MCF 10A (cell line): ENCODE results near the gene LRCH4. TPM values are rescaled to one million over a fixed set of nuclear protein-coding genes. Genes with fewer than 3 reads are reported as not detected.

Experiments used
- BruUV-seq: library from RNA; stranded (reverse); fragments of 400-500 nt; replicated peaks from 2 replicates; lab custom pipeline; 2021; lab: Mats Ljungman, UMichigan
- CTCF ChIA-PET: fragments of 300-600 bp; sonication (Branson Sonifier 250); formaldehyde crosslinking; extraction: SDS; loops from one replicate; lab custom pipeline; 2021; ENCODE audit warnings: antibody characterized with exemption, inconsistent platforms; lab: Yijun Ruan, JAX
- POLR2A ChIA-PET: fragments of 300-600, 350-650 bp; sonication (Branson Sonifier 250); formaldehyde crosslinking; extraction: SDS; loops from one replicate; lab custom pipeline; 2020; ENCODE audit warnings: antibody characterized with exemption, inconsistent platforms; lab: Yijun Ruan, JAX
- DNase-seq: peaks from one replicate; pipeline ENCODE4 v3.0.0-alpha.2; 2018; ENCODE audit not compliant: unreplicated experiment
- H3K27ac Mint-ChIP-seq: one replicate; pipeline ENCODE4 v1.8.0; 2022; ENCODE audit warnings: mild to moderate bottlenecking, low read depth, mixed read lengths; ENCODE audit not compliant: unreplicated experiment
- H3K27me3 Mint-ChIP-seq: one replicate; pipeline ENCODE4 v1.8.0; 2022; ENCODE audit warnings: mixed read lengths; ENCODE audit not compliant: insufficient read depth, unreplicated experiment
- H3K36me3 Mint-ChIP-seq: one replicate; pipeline ENCODE4 v1.8.0; 2022; ENCODE audit warnings: mild to moderate bottlenecking, moderate library complexity, mixed read lengths; ENCODE audit not compliant: insufficient read depth, unreplicated experiment
- H3K4me1 Mint-ChIP-seq: one replicate; pipeline ENCODE4 v1.8.0; 2022; ENCODE audit warnings: mixed read lengths; ENCODE audit not compliant: insufficient read depth, unreplicated experiment
- H3K4me3 Mint-ChIP-seq: one replicate; pipeline ENCODE4 v1.8.0; 2022; ENCODE audit warnings: mild to moderate bottlenecking, moderate library complexity, mixed read lengths; ENCODE audit not compliant: unreplicated experiment
- H3K9me3 Mint-ChIP-seq: one replicate; pipeline ENCODE4 v1.8.0; 2022; ENCODE audit warnings: mixed read lengths; ENCODE audit not compliant: unreplicated experiment
- CTCF ChIP-seq: fragments of 200-600 bp; IDR thresholded peaks from one replicate; pipeline ENCODE4 v1.8.0; 2022; ENCODE audit warnings: antibody characterized with exemption, mild to moderate bottlenecking; ENCODE audit not compliant: unreplicated experiment
- intact Hi-C: fragments of 100-400 bp; cut with micrococcal nuclease; formaldehyde crosslinking; loops from 2 replicates; pipeline ENCODE4 v1.14.1; 2022
- total RNA-seq: library from RNA; stranded (reverse); gene quantifications from 2 replicates; pipeline ENCODE4 v1.2.3, GENCODE V29; 2022

Gene LRCH4
- total RNA-seq, 1 experiment from 2014 or later, result 22.3 TPM

GRCh38 chr7:100623951-100624824 is 38.3 kb upstream of the LRCH4 start:
- Mint-ChIP-seq H3K4me3 (no peak overlapping the region), H3K27me3 (no peaks in the 10 kb centered on the region), H3K9me3 (no peaks in the 10 kb centered on the region), H3K4me1 (peaks cover 6% of the 10 kb centered on the region), H3K36me3 (no peaks in the 10 kb centered on the region), H3K27ac (peak overlapping the region; percentile 24)
- ChIA-PET CTCF (interaction anchor here (0.6 kb wide), 1 partner anchor 521 kb away, joined by 3 read pairs; no protein-coding TSS in a partner anchor), POLR2A (interaction anchor here (0.8 kb wide), 1 partner anchor 12 kb away, joined by 4 read pairs; the partner anchor contains the start of gene MOSPD3)
- no peak for DNase-seq
- no peak for TF ChIP-seq CTCF
- intact Hi-C loops, result no loop called here
- BruUV-seq, result no TSS peak

GRCh38 chr7:100621554-100621953 is 35.6 kb upstream of the LRCH4 start:
- no peak for TF ChIP-seq CTCF
- CTCF ChIA-PET, result no interaction called here
- no peak overlapping the region for H3K27ac Mint-ChIP-seq
- peaks cover 6% of the 10 kb centered on the region for H3K4me1 Mint-ChIP-seq
- intact Hi-C loops, result no loop called here
- H3K27me3 Mint-ChIP-seq, result no peaks in the 10 kb centered on the region
- no peak overlapping the region for H3K4me3 Mint-ChIP-seq
- POLR2A ChIA-PET, result no interaction called here
- no peaks in the 10 kb centered on the region for H3K9me3 Mint-ChIP-seq
- no peaks in the 10 kb centered on the region for H3K36me3 Mint-ChIP-seq
- no TSS peak for BruUV-seq
- no peak for DNase-seq

GRCh38 chr7:100620804-100621203 is 34.9 kb upstream of the LRCH4 start:
- TF ChIP-seq CTCF, result no peak
- Mint-ChIP-seq H3K9me3 (no peaks in the 10 kb centered on the region), H3K27me3 (no peaks in the 10 kb centered on the region), H3K4me3 (no peak overlapping the region), H3K4me1 (peaks cover 6% of the 10 kb centered on the region), H3K36me3 (no peaks in the 10 kb centered on the region), H3K27ac (no peak overlapping the region)
- BruUV-seq, result no TSS peak
- DNase-seq, result no peak
- intact Hi-C loops, result no loop called here
- POLR2A ChIA-PET, result interaction anchor here (1.2 kb wide), 1 partner anchor 35 kb away, joined by 4 read pairs; the partner anchor contains the start of genes FBXO24 and LRCH4
- CTCF ChIA-PET, result interaction anchor here (0.7 to 1.7 kb wide), 2 partner anchors 61 to 214 kb away, joined by 3 to 4 read pairs; no protein-coding TSS in a partner anchor

GRCh38 chr7:100620239-100620638 is 34.3 kb upstream of the LRCH4 start:
- BruUV-seq, result no TSS peak
- intact Hi-C loops, result no loop called here
- CTCF ChIA-PET, result interaction anchor here (0.7 to 1.7 kb wide), 2 partner anchors 61 to 213 kb away, joined by 3 to 4 read pairs; no protein-coding TSS in a partner anchor

More at GRCh38 chr7:100620239-100620638, 34.3 kb upstream of the LRCH4 start:
- H3K27me3 Mint-ChIP-seq, result no peaks in the 10 kb centered on the region
- no peaks in the 10 kb centered on the region for H3K36me3 Mint-ChIP-seq
- H3K27ac Mint-ChIP-seq, result no peak overlapping the region
- no peak overlapping the region for H3K4me3 Mint-ChIP-seq
- no peaks in the 10 kb centered on the region for H3K9me3 Mint-ChIP-seq
- peaks cover 6% of the 10 kb centered on the region for H3K4me1 Mint-ChIP-seq
- POLR2A ChIA-PET, result interaction anchor here (1.2 kb wide), 1 partner anchor 34 kb away, joined by 4 read pairs; the partner anchor contains the start of genes FBXO24 and LRCH4
- no peak for TF ChIP-seq CTCF
- no peak for DNase-seq
